ENCODE results near the gene PUSL1. TPM values are rescaled to one million over a fixed set of nuclear protein-coding genes. Genes with fewer than 3 reads are reported as not detected.

PUSL1 gene
- total RNA-seq, 1 experiment from 2014 or later: 18.9 TPM

- Histone ChIP-seq H3K4me3 (no peak overlapping the region), H3K27me3 (ENCODE audit: insufficient read depth, low read depth) (no peaks in the 10 kb centered on the region), H3K4me2 (no peak overlapping the region), H3K4me1 (replicated peaks; ENCODE audit: insufficient read depth) (peaks cover 13% of the 10 kb centered on the region), H3K9me2 (ENCODE audit: insufficient read depth) (no peaks in the 10 kb centered on the region), H2AFZ (no peak overlapping the region), H3F3A (ENCODE audit: insufficient read depth, low read depth) (peaks cover 15% of the 10 kb centered on the region; the same call in 1 of the 2 replicates), H3K36me3 (ENCODE audit: low read depth) (no peaks in the 10 kb centered on the region), H4K20me1 (ENCODE audit: insufficient read depth) (no peaks in the 10 kb centered on the region), H3K27ac (no peak overlapping the region), H3K9me3 (ENCODE audit: insufficient read depth, low read depth) (no peaks in the 10 kb centered on the region), H3K79me2 (ENCODE audit: low read depth) (no peaks in the 10 kb centered on the region)
- CTCF ChIA-PET: no interaction called here
- DNase-seq: no peak
- no TSS peak for BruUV-seq (replicated peaks)
- intact Hi-C loops (cut with micrococcal nuclease; ENCODE audit: unreplicated experiment): no loop called here
- TF ChIP-seq, protein P1, sequence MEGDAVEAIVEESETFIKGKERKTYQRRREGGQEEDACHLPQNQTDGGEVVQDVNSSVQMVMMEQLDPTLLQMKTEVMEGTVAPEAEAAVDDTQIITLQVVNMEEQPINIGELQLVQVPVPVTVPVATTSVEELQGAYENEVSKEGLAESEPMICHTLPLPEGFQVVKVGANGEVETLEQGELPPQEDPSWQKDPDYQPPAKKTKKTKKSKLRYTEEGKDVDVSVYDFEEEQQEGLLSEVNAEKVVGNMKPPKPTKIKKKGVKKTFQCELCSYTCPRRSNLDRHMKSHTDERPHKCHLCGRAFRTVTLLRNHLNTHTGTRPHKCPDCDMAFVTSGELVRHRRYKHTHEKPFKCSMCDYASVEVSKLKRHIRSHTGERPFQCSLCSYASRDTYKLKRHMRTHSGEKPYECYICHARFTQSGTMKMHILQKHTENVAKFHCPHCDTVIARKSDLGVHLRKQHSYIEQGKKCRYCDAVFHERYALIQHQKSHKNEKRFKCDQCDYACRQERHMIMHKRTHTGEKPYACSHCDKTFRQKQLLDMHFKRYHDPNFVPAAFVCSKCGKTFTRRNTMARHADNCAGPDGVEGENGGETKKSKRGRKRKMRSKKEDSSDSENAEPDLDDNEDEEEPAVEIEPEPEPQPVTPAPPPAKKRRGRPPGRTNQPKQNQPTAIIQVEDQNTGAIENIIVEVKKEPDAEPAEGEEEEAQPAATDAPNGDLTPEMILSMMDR (conservative IDR thresholded peaks at IDR 0.05): no peak
- TF ChIP-seq EZH2 (IDR thresholded peaks at IDR 0.05; ENCODE audit: low read depth): no peak
- POLR2A ChIA-PET (ENCODE audit: unreplicated experiment): no interaction called here
Observed at GRCh38 chr1:1284221-1285101, 23.9 kb upstream of the PUSL1 start.

- DNase-seq: no peak
- no peaks in the 10 kb centered on the region for H3K79me2 ChIP-seq (ENCODE audit: low read depth)
- no peak overlapping the region for H3K4me2 ChIP-seq
- POLR2A ChIA-PET (ENCODE audit: unreplicated experiment): no interaction called here
- BruUV-seq (replicated peaks): no TSS peak
- no peaks in the 10 kb centered on the region for H3K9me2 ChIP-seq (ENCODE audit: insufficient read depth)
- CTCF ChIA-PET: interaction anchor here (0.6 kb wide), 1 partner anchor 16 kb away, joined by 10 read pairs; no protein-coding TSS in a partner anchor
- no peak overlapping the region for H3K27ac ChIP-seq
- no peak for TF ChIP-seq EZH2 (IDR thresholded peaks at IDR 0.05; ENCODE audit: low read depth)
- TF ChIP-seq, protein P1 (conservative IDR thresholded peaks at IDR 0.05): no peak
- no peak overlapping the region for H2AFZ ChIP-seq
- no peaks in the 10 kb centered on the region for H3K36me3 ChIP-seq (ENCODE audit: low read depth)
- no peaks in the 10 kb centered on the region for H3K9me3 ChIP-seq (ENCODE audit: insufficient read depth, low read depth)
- intact Hi-C loops (cut with micrococcal nuclease; ENCODE audit: unreplicated experiment): no loop called here
- H3K4me3 ChIP-seq: no peak overlapping the region
- no peaks in the 10 kb centered on the region for H3K27me3 ChIP-seq (ENCODE audit: insufficient read depth, low read depth)
- peaks cover 15% of the 10 kb centered on the region; the same call in 1 of the 2 replicates for H3F3A ChIP-seq (ENCODE audit: insufficient read depth, low read depth)
- peaks cover 13% of the 10 kb centered on the region for H3K4me1 ChIP-seq (replicated peaks; ENCODE audit: insufficient read depth)
- H4K20me1 ChIP-seq (ENCODE audit: insufficient read depth): no peaks in the 10 kb centered on the region
Observed at GRCh38 chr1:1285102-1285571, 23.3 kb upstream of the PUSL1 start.

- intact Hi-C loops (cut with micrococcal nuclease; ENCODE audit: unreplicated experiment): no loop called here
- no peaks in the 10 kb centered on the region for H3K36me3 ChIP-seq (ENCODE audit: low read depth)
- no peak for DNase-seq
- peaks cover 19% of the 10 kb centered on the region for H3K4me1 ChIP-seq (replicated peaks; ENCODE audit: insufficient read depth)
- TF ChIP-seq, protein P1 (conservative IDR thresholded peaks at IDR 0.05): no peak
- no peak for TF ChIP-seq EZH2 (IDR thresholded peaks at IDR 0.05; ENCODE audit: low read depth)
- no peaks in the 10 kb centered on the region for H3K27me3 ChIP-seq (ENCODE audit: insufficient read depth, low read depth)
- H3K27ac ChIP-seq: no peak overlapping the region
- H2AFZ ChIP-seq: no peak overlapping the region
- H3K79me2 ChIP-seq (ENCODE audit: low read depth): no peaks in the 10 kb centered on the region
- peaks cover 14% of the 10 kb centered on the region; the same call in 1 of the 2 replicates for H3F3A ChIP-seq (ENCODE audit: insufficient read depth, low read depth)
- BruUV-seq (replicated peaks): no TSS peak
- no peaks in the 10 kb centered on the region for H3K9me2 ChIP-seq (ENCODE audit: insufficient read depth)
- H3K4me2 ChIP-seq: no peak overlapping the region
- no peaks in the 10 kb centered on the region for H4K20me1 ChIP-seq (ENCODE audit: insufficient read depth)
- CTCF ChIA-PET: interaction anchor here (0.6 kb wide), 1 partner anchor 15 kb away, joined by 10 read pairs; no protein-coding TSS in a partner anchor
- POLR2A ChIA-PET (ENCODE audit: unreplicated experiment): no interaction called here
- H3K9me3 ChIP-seq (ENCODE audit: insufficient read depth, low read depth): no peaks in the 10 kb centered on the region
- no peak overlapping the region for H3K4me3 ChIP-seq
Observed at GRCh38 chr1:1285611-1286311, 22.6 kb upstream of the PUSL1 start.
